Ecto neural progenitor cell (in vitro differentiated cells): Measurements from ENCODE around the gene ACE.
"Not testable (repeated sequence)": the region's sequence is repeated elsewhere in the genome, so short reads cannot be mapped to it uniquely, and the experiment has no call there.

Experiments used
- DNase-seq: peaks from one replicate; pipeline ENCODE4 v3.0.0-alpha.2; 2018; ENCODE audit warnings: low spot score

Gene ACE

GRCh38 chr17:63444457-63444856 is 32.4 kb upstream of the ACE start:
- DNase-seq: no peak

DNA sequence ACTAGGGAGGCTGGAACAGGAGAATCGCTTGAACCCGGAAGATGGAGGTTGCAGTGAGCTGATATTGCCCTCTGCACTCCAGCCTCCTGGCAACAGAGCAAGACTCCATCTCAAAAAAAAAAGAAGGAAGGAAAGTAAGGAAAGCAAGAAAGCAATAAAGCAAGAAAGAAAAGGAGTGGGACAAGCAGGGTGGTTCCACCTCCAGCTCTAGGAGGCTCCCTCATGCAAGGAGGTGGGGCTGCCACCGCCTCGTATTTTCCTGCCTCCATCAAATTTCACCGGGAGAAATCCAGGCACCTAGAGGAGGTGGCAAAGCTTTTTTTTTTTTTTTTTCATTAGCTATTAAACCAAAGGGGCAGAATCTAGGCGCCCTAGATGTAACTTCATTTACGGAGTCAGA is 31.8 kb upstream of the ACE start:
- DNase-seq: no peak

DNA sequence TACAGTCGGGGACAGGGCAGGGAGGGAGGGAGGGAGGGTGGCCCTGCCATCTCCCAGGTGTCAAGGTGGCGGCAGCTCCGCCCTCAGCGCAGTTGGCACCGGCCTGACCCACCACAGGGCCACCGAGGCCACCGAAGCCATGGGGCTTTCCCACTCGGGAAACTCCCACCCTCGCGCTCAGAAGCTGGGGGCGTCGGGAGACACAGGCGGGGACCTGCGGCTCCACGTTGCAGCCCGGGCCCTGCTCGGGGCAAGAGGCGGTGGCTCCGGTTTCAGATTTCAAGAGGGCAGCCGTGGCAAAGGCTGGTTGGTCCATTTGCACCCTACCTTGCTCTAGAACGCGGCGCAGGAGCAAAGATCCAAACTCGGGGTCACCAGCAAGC is 31.3 kb upstream of the ACE start:
- no peak for DNase-seq

- DNase-seq: peak; percentile 92
Measured at GRCh38 chr17:63445954-63446752, 30.7 kb upstream of the ACE start, which contains the start of gene CYB561. Gene CYB561 (minus strand): TSS chr17:63446306. CDS start chr17:63437547, 8,759 bp downstream.

- DNase-seq: peak; percentile 80
Measured at GRCh38 chr17:63446753-63447470, 29.9 kb upstream of the ACE start.

DNA sequence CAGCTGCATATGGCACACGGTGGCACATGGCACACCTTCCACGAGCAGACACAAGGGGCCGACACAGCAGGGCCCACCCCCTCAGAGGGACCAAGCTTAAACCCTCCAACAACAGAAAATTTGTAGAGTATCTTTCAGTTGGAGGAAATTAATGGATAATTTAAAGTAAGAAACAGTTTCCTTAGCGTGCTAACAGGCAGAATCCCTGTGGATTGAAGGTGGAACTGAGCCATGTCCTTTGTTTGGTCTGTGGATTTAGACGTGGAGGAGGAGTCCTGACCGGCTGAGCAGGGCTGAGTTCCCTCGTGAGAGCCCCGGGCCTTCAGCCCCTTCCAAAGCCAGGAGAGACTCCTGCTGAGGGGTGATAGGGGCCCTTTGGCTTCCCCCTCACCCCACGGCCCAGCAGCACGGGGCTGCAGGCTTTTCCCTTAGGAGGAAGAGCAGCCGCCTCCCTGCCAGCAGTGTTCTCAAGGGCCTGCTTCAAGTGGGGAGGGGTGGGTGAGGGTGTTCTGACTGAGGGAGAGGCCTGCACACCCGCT is 29.3 kb upstream of the ACE start:
- no peak for DNase-seq

GRCh38 chr17:63448655-63449054 is 28.2 kb upstream of the ACE start:
- no peak for DNase-seq

- no peak for DNase-seq
Measured at GRCh38 chr17:63450551-63450950, 26.3 kb upstream of the ACE start.

DNA sequence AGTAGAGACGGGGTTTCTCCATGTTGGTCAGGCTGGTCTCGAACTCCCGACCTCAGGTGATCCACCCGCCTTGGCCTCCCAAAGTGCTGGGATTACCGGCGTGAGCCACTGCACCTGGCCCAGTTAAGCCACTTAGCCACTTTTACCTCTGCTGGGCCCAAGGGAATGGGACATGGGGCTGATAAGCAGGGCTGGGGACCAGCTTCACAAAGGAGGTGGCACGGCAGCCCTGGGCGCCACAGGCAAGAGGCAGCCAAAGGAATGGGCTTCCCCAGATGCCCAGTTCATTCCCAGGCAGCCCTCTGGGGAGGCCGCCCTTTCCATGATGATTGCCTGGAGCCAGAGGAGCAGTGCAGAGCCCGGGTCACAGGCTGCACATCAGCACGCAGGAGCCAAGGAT is 25.7 kb upstream of the ACE start:
- DNase-seq: no peak

GRCh38 chr17:63452046-63452961 is 24.6 kb upstream of the ACE start:
- no peak for DNase-seq

- DNase-seq: no peak
Measured at GRCh38 chr17:63452962-63453551, 23.8 kb upstream of the ACE start.

DNA sequence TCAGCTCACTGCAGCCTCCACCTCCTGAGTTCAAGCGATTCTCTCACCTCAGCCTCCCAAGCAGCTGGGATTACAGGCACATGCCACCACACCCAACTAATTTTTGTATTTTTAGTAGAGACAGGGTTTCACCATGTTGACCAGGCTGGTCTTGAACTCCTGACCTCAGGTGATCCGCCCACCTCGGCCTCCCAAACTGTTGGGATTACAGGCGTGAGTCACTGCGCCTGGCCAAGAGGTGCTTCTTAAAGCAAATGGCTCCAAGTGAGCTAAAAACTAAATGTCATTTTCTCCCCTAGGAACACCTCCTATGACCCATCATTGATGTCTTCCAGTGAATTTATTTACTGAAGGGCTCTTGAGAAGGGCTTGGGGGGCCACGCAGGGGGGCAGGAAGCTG is 22.5 kb upstream of the ACE start:
- DNase-seq: not testable (repeated sequence)

GRCh38 chr17:63454915-63455314 is 21.9 kb upstream of the ACE start:
- DNase-seq: no peak

- no peak for DNase-seq
Measured at GRCh38 chr17:63455417-63455816, 21.4 kb upstream of the ACE start.

- no peak for DNase-seq
Measured at GRCh38 chr17:63458478-63458877, 18.4 kb upstream of the ACE start.

DNA sequence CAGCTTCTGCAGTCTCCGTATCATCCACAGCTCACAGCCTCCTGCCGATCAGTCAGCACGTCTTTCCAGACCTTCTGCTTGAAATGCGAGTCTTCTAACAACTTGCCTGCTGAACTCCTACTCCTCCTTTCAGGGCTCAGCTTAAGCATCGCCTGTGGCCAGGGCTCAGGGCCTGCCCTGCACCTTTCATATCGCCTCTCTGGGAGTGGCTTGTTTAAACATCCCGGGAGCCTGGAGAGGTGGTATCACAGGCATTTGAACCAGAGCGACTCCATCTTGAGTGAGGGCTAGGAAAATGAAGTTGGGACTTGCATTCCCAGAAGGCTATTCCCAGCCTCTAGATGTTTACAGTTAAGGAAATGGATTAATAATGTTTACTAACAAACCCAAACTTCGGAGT is 16.8 kb upstream of the ACE start:
- no peak for DNase-seq

DNA sequence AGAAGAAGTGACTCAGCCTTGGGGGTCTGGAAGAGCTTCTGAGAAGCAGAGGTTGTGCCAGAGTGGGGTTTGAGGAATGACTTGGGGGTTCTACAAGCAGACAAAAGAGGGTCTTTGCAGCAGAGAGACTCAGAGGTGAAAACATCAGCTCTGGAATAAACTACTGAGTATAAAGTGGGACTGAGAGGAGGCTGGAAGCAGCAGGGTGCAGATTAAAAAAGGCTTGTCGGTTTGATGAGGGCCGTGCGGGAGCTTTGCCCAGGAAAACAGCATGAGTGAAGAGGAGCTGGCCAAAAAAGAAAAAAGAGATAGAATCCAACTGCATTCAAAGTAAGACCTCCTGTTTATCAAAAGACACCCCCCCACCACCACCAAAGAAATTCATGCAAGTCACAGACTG is 13.1 kb upstream of the ACE start:
- no peak for DNase-seq

DNA sequence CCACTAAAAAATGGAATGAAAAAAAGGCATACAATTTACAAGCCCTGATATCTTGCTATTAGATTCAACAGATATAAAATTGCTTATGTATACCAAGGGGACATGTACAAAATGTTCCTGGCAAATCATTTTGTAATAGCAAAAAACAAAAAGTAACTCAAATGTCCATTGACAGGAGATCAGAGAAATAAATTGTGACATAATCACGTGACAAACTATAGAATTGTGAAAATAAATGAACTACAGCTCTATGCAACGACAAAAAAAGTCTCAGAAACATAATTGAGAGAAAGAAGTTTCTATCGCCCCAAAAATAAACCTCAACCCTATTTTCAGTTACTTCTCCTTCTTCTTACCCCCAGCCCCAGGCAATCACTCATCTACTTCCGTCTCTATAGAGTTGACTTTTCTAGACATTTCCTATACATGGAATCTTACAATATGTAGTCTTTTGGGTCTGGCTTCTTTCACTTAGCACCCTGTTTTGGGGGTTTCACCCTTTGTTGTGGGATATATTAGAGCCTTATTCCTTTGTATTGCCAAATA is 12.1 kb upstream of the ACE start:
- DNase-seq: no peak

DNA sequence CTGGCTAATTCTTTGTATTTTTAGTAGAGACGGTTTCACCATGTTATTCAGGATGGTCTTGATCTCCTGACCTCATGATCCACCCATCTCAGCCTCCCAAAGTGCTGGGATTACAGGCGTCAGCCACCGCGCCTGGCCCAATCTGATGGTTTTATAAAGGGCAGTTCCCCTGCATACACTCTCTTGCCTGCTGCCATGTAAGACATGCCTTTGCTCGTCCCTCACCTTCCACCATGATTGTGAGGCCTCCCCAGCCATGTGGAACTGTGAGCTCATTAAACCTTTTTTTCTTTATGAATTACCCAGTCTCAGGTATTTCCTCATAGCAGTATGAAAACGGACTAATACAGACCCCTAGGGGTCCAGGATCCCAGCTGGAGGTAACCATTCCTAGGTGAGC is 8.8 kb upstream of the ACE start:
- DNase-seq: not testable (repeated sequence)

DNA sequence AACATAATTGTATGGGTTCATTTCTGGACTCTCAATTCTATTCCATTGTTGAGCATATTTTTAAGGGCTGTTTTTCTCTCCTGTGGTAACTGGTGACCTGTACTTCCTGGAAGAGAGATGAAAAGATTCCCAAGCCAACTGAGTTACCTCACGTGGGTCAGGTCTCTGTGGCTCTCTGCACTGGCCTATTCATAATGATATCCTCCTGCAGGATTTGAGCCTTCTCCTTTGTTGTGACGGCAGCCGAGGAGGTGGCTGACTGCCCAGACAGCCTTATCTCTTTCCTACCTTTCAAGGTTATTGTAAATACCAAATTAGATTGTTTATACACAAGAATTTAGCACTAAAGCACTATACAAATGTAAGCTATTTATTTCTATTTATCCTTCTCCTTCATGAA is 2.7 kb upstream of the ACE start:
- DNase-seq: no peak
